Hematopoietic multipotent progenitor cell treated with erythropoietin and hydrocortisone succinate and interleukin-3 and kit ligand, for 15 days (in vitro differentiated cells): Measurements from ENCODE around the gene HDLBP.

ENCODE experiments used
- DNase-seq: peaks from one replicate; pipeline ENCODE4 v3.0.0-alpha.2; 2015; ENCODE audit warnings: low spot score

HDLBP gene

DNA sequence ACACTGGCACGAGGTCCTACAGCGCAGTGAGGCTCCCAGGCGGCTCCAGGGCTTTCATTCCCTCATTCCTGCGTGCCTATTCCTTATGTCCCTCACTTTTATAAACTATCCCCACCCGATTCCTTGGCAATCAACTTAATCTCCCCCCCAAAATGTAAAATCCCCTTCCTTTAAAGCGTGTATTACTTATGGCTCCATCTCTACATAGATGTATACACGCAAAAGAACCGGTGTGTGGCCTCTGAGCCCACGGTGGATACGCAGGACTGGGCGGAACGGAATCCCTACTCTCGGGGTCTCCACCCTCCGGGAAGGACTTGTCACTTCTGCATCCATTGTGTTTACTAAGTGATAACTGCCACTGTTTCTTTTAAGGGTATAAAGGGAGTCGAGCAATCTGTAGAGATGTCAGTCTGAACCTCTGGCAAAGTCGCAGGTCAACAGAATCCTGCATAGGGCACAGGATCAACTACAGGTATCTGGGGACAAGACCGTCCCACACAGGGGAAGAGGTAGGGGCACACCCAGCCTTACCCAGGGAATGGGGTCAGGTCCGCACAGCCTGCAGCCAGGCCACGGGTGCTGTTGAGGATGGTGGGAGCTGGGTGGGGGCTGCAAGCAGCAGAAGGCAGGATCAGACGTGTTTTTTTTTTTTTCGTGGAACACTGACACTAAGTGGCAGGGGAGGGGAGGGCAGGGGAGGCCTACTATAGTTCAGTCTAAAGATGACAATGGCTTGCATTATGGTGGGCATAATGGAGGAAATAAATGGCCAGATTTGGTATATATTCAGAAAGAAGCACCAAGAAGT is 42.1 kb downstream of the HDLBP start:
- DNase-seq: no peak

DNA sequence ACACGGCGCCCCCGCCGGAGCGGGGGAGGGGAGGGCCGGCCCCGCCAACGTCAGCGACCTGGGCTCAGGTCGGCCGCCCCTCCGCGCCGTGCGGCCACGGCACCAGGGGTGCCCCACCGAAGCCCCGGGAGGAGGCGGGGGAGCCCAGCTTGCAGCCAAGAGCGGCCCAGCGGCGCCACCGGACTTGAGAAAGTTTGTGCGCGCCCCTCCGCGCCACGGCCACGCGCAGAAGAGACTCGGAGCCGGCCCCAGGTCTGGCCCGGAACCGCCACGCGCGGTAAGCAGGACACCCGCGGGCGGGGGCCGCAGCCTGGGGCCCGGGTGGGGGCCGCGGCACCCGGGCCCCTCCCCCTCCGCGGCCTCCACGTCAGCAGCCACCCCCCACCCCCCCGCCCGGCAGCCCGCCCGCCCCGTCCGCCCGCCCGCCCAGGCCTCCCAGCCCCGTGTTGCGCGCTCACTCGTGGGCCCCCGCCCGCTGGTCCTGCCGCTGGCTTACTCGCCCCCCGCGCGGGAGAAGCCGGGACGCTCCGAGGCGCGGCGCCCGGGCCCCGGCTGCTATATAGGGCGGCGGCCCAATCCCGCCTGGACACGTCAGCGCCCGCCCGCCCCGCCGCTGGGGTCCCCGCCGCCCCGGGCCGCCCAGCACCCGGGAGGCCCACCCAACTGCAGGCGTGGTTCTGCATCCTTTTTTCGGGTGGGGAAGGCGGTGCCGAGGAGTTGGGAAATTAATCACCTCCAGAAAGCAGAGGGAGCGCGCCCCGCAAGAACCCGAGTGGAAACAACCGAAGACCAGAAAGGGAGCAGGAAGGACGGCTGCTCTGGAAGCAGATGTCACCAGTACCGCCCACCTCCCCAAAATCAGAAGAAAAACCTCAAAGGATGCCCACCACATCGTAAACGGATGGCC is 42.9 kb downstream of the HDLBP start:
- DNase-seq: peak; percentile 37

DNA sequence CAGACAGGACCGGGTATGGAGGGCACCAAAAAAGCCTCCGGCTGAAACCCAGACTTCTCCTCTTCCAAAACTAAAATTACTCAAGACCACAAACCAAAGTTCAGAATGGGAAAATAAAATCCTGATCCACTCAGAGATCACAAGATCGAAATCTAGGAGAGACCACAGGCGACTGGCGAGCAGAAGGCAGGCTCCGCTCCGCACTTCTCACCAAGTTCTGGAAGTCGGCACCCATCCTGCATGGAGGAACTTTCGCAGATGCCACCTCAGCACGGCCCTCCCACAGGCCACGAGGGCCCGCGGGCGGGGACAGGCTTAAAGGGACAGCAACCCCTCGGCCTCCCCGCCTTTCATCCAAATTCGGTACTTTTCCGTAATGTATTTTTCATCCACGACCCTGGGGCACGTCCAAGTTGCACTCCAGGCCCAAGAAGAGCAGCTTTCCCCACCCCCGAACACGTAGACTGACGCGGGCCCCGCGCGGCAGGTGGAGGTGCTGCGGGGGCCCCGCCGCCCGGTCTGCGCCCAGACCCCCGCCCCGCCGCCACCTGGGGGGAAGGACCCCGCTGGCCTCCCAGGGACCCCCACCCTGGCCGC is 43.7 kb downstream of the HDLBP start:
- peak; percentile 28 for DNase-seq

DNA sequence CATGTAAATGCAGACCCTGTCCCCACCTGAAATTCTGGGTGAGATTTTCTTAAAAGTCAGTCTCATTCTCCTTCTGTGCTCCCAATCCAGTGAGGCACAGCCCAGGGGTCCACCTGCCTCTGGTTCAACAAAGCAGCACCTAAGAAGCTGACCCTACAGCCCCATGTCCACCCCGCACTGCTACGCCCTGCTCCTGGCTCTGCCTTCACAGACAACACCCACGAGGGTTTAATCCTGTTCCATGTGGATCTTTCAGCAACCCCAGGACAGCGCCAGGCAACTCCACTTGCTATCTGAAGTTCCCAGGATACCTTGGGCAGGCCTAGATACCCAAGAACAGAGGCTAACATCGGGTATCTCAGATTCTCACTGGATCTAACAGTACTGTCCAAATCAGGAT is 44.9 kb downstream of the HDLBP start:
- DNase-seq: no peak

DNA sequence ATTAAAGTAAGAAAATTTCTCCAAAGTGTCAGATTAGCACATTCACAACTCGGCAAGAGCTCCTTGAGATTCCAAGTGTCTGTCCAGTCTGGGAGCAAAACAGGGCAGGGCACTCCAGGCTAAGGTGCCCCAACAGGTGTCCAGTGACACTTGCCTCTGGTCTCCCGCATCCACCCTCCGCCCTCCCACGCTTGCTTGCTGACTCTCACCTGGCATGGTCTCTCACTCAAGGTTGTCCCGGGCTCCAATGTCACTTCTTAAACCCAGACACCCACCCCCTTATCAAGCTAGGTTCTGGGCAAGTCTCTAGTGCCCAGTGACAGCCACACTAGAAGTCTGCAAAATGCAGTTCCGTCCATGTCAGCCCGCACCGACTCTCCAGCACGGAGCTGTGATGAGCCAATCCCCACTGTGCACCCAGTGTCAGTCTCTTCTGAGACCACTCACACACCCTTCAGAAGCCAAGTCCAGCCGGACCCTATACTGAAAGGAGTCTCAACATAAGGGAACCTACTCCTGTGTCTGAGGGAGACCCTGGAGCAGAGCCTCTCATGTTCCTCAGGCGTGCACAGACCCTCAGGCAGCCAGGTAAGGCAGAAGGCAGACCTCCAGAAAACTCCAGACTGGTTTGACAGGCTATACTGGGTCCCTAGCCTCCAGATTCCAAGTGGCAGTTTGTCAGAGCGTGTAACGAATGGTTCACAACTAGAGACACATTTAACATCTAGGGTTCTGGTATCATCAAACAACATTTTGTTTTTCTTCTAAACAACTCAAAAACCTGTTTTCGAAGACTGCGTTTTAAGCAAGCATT is 45.6 kb downstream of the HDLBP start:
- no peak for DNase-seq

DNA sequence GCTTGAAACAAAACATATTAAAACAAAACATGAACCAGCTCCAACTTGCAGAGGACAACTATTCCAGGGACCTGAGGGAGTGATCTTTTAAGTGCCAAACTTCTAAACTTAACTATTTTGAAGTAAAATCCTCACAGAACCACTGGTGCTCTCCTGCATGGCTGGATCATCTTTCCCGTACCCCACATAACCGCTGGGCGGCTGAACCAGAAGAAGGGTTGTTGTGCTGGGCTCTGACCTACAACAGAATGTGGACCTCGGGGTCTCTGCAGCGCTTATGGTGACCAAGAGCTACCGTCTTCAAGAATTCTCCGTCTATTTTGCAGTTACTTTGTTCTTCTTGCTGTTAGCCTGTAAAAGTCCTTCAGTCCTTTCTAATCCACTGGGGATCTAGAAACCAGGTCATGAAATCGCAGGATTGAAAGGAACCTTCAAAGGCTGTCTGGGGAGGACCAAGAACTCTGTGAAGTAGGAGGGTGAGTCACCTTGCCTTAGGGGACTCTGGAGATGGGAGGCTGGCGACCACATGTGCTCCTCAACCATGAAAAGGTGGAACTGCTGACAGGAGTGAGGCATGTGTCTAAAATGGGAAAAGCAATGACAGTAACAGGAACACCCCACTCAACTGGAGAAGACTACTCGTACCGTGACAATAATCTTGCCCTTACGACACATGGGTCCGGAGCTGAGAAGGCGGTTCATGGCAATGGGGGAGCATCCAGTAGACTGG is 46.6 kb downstream of the HDLBP start:
- no peak for DNase-seq

DNA sequence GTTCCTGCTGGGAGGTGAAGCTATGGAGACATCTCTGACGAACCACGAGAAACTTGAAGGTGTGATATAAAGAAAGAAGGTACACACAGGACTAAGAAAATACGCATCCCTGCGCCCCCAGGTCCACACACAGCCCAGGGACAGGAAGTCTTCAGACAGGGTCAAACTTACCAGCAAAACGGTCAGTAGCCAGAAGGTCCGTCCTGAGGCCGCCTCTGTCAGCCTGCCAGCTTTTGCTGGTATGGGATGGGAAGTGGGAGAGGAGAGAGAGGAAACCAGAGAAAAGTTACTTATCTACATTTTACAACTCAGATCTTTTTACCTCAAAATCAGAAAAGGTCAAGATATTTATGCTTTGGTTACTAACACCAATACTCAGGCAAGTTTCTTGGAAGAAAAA is 47.2 kb downstream of the HDLBP start:
- no peak for DNase-seq

DNA sequence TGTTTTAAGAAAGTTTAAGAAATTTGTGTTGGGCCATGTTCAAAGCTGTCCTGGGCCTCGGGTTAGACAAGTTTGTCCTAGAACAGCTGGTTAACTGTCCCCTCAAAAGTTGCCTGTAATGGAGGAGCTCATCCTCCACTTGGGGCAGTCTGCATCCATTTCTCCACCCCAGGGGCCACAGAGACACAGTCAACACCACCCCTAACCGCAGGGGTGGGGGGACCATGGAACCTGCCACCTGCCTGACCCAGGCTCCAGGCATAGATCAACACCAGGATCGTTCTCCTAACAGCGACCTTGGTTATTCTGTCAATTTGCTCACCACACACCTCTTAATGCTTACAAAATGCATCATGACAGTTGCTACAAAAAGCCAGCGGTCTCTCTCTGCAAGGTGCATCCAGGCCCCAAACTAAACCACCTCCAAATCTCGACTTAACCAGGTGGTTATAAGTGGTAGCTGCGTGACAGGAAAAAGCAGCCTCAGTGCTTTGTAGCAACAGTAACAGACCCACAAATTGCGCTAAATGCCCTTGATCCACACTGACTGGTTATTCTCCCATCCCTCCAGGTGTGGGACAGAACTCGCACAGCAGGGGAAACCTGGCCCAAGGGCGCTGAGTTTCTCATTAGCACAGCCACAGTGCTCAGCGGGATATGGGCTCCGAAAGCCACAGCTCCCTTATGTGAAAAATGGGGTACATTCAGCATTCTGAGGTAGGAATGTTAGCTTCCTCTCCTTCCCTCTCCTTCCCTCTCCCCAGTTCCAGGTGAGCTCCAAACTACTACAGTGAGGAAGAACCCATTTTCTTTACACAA is 48.0 kb downstream of the HDLBP start:
- DNase-seq: no peak

DNA sequence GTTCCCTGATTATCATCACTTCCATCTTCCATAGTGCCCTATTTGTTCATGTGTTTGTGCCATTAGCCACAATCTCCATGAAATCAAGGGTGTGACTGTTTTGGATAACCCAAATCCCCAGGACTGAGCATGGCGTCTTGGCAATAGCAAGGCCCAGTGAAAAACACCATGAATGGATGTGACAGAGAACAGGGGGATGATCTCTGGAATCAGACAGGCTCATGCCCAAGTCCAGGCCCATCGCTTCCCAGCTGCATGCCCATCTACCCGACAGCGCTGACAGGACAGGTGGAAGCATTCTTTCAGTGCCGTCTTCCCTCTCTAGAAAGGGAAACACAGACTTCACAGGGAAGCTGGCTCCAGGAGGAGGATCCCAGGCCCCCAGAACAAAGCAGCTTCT is 50.0 kb downstream of the HDLBP start:
- DNase-seq: no peak

DNA sequence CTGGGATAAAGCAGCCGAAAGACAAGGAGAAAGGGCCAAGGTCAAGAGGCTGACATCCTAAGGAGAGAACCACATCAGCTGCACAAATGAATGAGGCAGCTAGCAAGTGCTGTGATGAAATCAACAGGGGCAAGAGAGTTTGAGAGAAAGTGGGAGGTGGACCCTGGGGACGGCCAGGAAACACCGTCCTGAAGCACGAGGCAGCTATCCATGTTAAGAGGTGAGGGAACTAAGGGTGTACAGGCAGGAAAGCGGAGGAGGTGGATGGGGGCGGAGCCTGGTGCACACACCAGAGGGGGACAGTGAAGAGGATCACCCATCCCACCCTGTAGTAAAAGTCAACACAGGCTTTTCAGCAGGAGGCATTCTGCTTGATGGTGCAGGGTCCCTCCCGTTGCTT is 52.4 kb downstream of the HDLBP start:
- DNase-seq: no peak

DNA sequence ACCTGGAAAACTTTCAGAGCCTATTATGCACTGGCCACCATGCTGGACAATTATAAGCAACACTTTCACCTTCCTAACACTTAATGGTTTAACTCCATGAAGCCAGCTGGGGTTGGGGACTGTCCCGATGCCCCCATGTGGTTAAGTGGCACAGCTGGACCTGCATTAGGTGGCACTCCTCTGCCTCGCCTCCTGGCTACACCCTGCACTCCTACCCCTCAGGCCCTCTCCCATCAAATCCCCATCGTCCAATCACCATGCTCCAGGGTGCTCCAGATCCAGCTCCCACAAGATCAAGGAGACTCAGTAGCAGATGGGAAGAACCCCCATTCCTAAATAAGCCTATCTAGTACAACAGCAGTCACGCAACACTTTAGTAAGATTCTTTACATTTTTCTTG is 53.8 kb downstream of the HDLBP start:
- DNase-seq: no peak

DNA sequence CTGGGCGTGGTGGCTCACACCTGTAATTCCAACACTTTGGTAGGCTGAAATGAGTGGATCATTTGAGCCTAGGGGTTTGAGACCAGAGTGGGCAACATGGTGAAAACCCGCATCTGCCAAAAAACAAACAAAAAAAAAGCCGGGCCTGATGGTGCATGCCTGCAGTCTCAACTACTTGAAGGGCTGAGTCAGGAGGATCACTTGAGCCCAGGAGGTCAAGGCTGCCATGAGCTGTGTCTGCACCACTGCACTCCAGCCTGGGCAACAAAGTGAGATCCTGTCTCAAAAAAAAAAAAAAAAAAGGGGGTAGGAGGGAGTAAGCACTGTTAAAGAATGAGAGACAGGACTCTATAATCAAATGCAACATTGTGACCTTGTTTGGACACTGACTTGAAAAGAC is 54.6 kb downstream of the HDLBP start:
- no peak for DNase-seq

DNA sequence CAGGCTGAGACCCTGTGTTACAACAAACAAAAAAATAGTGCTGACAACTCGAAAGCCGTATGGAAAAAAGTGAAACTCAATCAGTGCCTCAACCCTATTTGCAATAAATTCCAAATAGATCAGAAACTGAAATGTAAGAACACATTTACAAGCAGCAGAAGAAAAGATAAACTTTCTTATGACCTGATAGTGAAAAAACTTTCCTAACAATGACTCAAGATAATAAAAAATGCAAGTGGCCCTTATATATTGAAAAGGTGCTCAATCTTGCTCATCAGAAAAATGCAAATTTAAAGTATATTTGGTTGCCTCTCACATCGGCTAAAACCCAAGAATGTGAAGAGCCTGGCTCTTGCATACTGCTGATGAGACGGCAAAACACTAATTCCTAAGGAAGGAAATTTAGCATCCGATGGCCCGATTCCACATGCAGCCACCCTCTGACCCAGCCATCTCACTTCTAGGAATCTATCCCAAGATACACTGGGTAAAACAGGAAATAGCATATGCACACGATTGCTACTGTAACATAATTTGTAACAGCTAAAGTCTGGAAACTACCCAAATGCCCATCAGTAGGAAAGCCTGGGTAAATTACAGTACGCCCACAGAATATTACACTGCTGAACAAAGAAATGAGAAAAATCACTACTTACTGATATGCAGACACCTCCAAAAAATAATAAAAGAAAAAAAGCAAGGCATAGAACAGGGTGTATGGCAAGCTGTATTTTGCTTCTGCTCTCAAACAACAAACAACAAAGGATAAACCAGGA is 56.8 kb downstream of the HDLBP start:
- no peak for DNase-seq

DNA sequence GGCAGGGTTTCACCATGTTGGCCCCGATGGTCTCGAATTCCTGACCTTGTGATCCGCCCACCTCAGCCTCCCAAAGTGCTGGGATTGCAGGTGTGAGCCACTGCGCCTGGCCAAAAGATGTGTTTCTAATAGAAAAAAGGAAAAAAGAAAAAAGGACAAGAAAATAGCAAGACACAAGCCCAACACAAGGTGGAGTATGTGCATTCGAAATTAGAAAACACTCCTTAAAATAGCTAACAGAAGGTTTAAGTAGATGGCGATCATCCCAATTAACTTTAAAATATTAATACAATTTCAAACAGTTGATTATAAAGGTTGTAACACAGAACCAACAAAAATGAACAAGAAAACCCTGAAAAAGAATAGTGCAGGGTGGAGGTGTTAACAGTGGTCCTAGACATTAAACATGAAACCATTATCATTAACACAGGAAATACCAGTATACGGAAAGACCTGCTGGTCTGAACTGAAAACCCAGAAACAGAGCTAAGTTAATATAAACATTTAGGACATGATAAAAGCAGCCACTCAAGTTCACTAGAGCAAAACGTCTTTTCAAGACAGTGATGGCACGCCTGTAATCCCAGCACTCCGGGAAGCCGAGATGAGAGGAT is 57.9 kb downstream of the HDLBP start:
- DNase-seq: no peak

DNA sequence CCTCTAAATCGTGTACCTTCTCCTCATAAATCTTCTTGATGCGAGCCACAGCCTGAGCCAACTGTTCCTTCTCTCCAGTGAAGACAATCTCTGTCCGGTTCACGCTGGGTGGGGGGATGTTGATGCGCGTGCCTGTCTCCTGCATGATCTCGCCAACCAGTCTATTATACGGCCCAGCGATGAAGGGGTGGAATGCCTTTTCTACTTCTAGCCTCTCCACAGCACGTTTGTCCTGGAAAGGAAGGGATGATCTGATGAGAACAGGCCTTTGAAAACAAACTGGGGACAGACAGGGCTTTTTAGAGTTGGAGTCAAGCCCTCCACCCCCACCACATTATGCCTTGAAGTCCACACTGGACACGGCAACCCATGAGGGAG is 59.3 kb downstream of the HDLBP start:
- no peak for DNase-seq

DNA sequence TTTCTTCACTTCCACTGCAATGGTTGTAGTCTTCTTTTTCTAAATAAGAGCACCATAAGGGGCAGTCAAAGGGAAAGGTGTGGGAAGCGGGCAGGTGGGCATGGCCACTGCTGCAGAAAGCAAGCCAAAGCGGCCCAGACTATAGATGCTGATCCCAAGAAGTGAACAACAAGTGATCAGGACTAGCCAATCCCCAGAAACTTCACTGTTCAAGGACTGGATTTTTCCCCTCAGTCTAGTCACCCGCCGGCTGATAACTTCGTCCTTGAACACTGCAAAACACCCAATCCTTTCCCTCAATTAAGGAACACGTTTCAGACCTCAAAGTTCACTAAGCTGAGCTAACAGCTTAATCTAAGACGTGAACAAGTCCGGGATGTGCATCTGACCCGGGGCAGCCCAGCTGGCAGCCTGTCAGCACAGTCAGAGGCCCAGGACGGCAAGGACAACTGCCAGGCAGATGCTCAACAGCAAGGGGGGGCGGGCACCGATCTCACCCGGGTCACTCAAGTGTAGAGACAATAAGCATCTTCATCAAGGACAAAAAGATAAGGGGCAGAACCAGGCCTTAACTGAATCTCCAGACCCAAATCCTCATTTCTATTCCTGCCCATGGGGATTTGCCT is 59.8 kb downstream of the HDLBP start:
- DNase-seq: no peak

DNA sequence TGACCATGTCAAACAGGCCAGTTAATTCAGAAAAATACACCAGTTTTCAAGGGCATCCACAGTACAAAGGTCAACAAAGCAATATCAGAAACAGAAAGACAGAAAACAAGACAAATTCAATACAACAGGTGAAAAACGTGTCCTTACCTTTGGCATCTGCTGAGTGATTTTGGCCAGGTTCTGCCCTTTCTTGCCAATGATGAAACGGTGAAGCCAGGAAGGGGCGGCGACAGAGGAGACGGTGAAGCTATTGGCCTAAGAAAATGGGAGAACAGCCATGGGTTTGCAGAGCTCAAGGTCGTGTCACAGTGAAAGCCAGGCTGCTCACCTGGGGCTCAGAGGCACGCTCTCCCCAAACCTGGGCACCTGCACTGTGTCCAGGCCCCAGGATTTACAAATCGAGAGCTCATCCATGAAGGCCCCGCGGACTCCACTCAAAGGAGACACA is 60.5 kb downstream of the HDLBP start:
- DNase-seq: no peak

DNA sequence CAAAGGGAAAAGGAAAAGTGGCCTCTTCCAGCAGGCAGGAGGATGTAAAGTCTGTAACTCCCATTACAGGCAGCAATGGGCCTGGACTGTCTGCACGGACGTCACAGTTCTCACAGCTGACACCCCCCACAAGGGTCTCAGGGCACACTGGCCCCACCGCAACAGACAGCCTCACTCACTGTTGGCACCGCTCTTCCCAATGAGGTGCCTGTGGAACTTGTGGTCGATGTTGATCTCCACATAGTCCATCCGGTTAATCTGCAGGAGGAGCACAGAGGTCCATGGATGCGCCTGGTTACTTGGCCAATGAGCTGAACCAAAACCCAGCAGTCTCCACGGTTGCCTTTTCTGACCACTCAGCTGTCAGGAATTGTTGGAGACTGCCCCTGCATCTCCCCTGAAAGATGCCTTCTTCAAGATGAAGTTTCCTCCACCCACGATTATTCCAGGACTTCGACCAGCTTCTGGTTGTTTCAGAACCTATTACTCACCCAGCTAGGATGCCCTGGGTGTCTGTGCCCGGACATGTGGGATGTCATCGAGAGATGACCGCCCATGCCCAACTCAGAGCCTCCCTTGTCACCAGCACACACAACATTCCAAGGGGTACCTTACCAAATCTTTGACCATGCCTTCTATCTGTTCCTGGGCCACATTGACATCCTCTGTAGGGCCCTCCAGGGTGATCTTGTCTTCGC is 62.5 kb downstream of the HDLBP start:
- no peak for DNase-seq
